Measurements from ENCODE around the gene COL11A2. TPM values are rescaled to one million over a fixed set of nuclear protein-coding genes. Genes with fewer than 3 reads are reported as not detected.

The COL11A2 gene
- total RNA-seq, 1 experiment from 2014 or later, result 0.91 TPM

GRCh38 chr6:33177552-33178446 is 14.5 kb downstream of the COL11A2 start:
- no TSS peak for BruUV-seq (replicated peaks)
- Mint-ChIP-seq H3K27ac (ENCODE audit: low read depth, unreplicated experiment) (no peak overlapping the region), H3K36me3 (ENCODE audit: insufficient read depth, unreplicated experiment) (no peaks in the 10 kb centered on the region), H3K27me3 (ENCODE audit: insufficient read depth, unreplicated experiment) (peaks cover 24% of the 10 kb centered on the region), H3K9me3 (ENCODE audit: unreplicated experiment) (peaks cover 3% of the 10 kb centered on the region), H3K4me1 (ENCODE audit: insufficient read depth, unreplicated experiment) (no peaks in the 10 kb centered on the region), H3K4me3 (ENCODE audit: unreplicated experiment) (no peak overlapping the region)
- no peak for TF ChIP-seq CTCF (IDR thresholded peaks at IDR 0.05; ENCODE audit: unreplicated experiment)
- intact Hi-C loops (cut with micrococcal nuclease), result no loop called here
- ChIA-PET CTCF (interaction anchor here (1.0 to 1.4 kb wide), 3 partner anchors 12 to 244 kb away, joined by 3 read pairs; no protein-coding TSS in a partner anchor), POLR2A (no interaction called here)
- DNase-seq (ENCODE audit: unreplicated experiment), result no peak

- no peak overlapping the region for H3K27ac Mint-ChIP-seq (ENCODE audit: low read depth, unreplicated experiment)
- H3K36me3 Mint-ChIP-seq (ENCODE audit: insufficient read depth, unreplicated experiment), result no peaks in the 10 kb centered on the region
- no peak overlapping the region for H3K4me3 Mint-ChIP-seq (ENCODE audit: unreplicated experiment)
- no peak for TF ChIP-seq CTCF (IDR thresholded peaks at IDR 0.05; ENCODE audit: unreplicated experiment)
- H3K9me3 Mint-ChIP-seq (ENCODE audit: unreplicated experiment), result no peaks in the 10 kb centered on the region
- no TSS peak for BruUV-seq (replicated peaks)
- H3K27me3 Mint-ChIP-seq (ENCODE audit: insufficient read depth, unreplicated experiment), result peaks cover 24% of the 10 kb centered on the region
- POLR2A ChIA-PET, result no interaction called here
- H3K4me1 Mint-ChIP-seq (ENCODE audit: insufficient read depth, unreplicated experiment), result no peaks in the 10 kb centered on the region
- DNase-seq (ENCODE audit: unreplicated experiment), result no peak
- intact Hi-C loops (cut with micrococcal nuclease), result no loop called here
- CTCF ChIA-PET, result interaction anchor here (1.4 kb wide), 1 partner anchor 243 kb away, joined by 3 read pairs; no protein-coding TSS in a partner anchor
These were observed 15.4 kb downstream of the COL11A2 start for GRCh38 chr6:33176906-33177305.

- CTCF ChIA-PET, result no interaction called here
- no peak for DNase-seq (ENCODE audit: unreplicated experiment)
- POLR2A ChIA-PET, result no interaction called here
- intact Hi-C loops (cut with micrococcal nuclease), result no loop called here
- H3K4me1 Mint-ChIP-seq (ENCODE audit: insufficient read depth, unreplicated experiment), result no peaks in the 10 kb centered on the region
- TF ChIP-seq CTCF (IDR thresholded peaks at IDR 0.05; ENCODE audit: unreplicated experiment), result no peak
- peaks cover 24% of the 10 kb centered on the region for H3K27me3 Mint-ChIP-seq (ENCODE audit: insufficient read depth, unreplicated experiment)
- H3K36me3 Mint-ChIP-seq (ENCODE audit: insufficient read depth, unreplicated experiment), result no peaks in the 10 kb centered on the region
- no peaks in the 10 kb centered on the region for H3K9me3 Mint-ChIP-seq (ENCODE audit: unreplicated experiment)
- H3K4me3 Mint-ChIP-seq (ENCODE audit: unreplicated experiment), result no peak overlapping the region
- H3K27ac Mint-ChIP-seq (ENCODE audit: low read depth, unreplicated experiment), result no peak overlapping the region
- BruUV-seq (replicated peaks), result no TSS peak
These were observed 16.7 kb downstream of the COL11A2 start for GRCh38 chr6:33175436-33176069.

GRCh38 chr6:33174784-33175183 is 17.5 kb downstream of the COL11A2 start:
- intact Hi-C loops (cut with micrococcal nuclease), result no loop called here
- H3K4me1 Mint-ChIP-seq (ENCODE audit: insufficient read depth, unreplicated experiment), result no peaks in the 10 kb centered on the region
- ChIA-PET CTCF (interaction anchor here (1.5 to 3.0 kb wide), 2 partner anchors 15 to 158 kb away, joined by 5 to 16 read pairs; no protein-coding TSS in a partner anchor), POLR2A (no interaction called here)
- no peaks in the 10 kb centered on the region for H3K9me3 Mint-ChIP-seq (ENCODE audit: unreplicated experiment)
- H3K27me3 Mint-ChIP-seq (ENCODE audit: insufficient read depth, unreplicated experiment), result peaks cover 24% of the 10 kb centered on the region
- BruUV-seq (replicated peaks), result no TSS peak
- H3K36me3 Mint-ChIP-seq (ENCODE audit: insufficient read depth, unreplicated experiment), result no peaks in the 10 kb centered on the region
- H3K27ac Mint-ChIP-seq (ENCODE audit: low read depth, unreplicated experiment), result no peak overlapping the region
- DNase-seq (ENCODE audit: unreplicated experiment), result no peak
- no peak overlapping the region for H3K4me3 Mint-ChIP-seq (ENCODE audit: unreplicated experiment)
- TF ChIP-seq CTCF (IDR thresholded peaks at IDR 0.05; ENCODE audit: unreplicated experiment), result no peak

All from MCF 10A (cell line).